22Rv1 (cell line): Measurements from ENCODE around the gene EYS.
A peak's percentile ranks its signal among the peaks of the same experiment; 100 is the strongest.

Experiments
- H3K27ac ChIP-seq: fragments of 450-650 bp; 2 replicates; pipeline ENCODE4 v1.5.1; 2017
- CTCF ChIP-seq: fragments of 450-650 bp; IDR thresholded peaks from 2 replicates; pipeline ENCODE4 v1.5.1; 2017; ENCODE audit warnings: mild to moderate bottlenecking
- ZFX ChIP-seq: fragments of 450-650 bp; IDR thresholded peaks from 2 replicates; pipeline ENCODE4 v1.6.1; 2017; ENCODE audit warnings: antibody characterized with exemption, borderline replicate concordance

EYS gene

GRCh38 chr6:64334636-64335035 is 1372.4 kb downstream of the EYS start:
- no peak for TF ChIP-seq ZFX
- no peak for TF ChIP-seq CTCF
- H3K27ac ChIP-seq = no peak overlapping the region

GRCh38 chr6:64330694-64331307 is 1376.2 kb downstream of the EYS start:
- H3K27ac ChIP-seq = no peak overlapping the region
- peak; percentile 83 for TF ChIP-seq CTCF
- TF ChIP-seq ZFX = no peak

GRCh38 chr6:64326939-64327338 is 1380.1 kb downstream of the EYS start:
- TF ChIP-seq ZFX (no peak), CTCF (no peak)

GRCh38 chr6:64325093-64325492 is 1381.9 kb downstream of the EYS start:
- no peak overlapping the region for H3K27ac ChIP-seq
- TF ChIP-seq CTCF = no peak

More at GRCh38 chr6:64326939-64327338, 1380.1 kb downstream of the EYS start:
- no peak overlapping the region for H3K27ac ChIP-seq

- TF ChIP-seq CTCF (no peak), ZFX (no peak)
- no peak overlapping the region for H3K27ac ChIP-seq
Observed at GRCh38 chr6:64310214-64310613, 1396.8 kb downstream of the EYS start.

- H3K27ac ChIP-seq = no peak overlapping the region
- TF ChIP-seq CTCF = no peak
- no peak for TF ChIP-seq ZFX
Observed at GRCh38 chr6:64301307-64302236, 1405.5 kb downstream of the EYS start.

GRCh38 chr6:64299176-64299575 is 1407.8 kb downstream of the EYS start:
- TF ChIP-seq ZFX = no peak
- no peak for TF ChIP-seq CTCF
- no peak overlapping the region for H3K27ac ChIP-seq
